Panc1 (cell line): Measurements from ENCODE around the gene GRIK3. TPM values are rescaled to one million over a fixed set of nuclear protein-coding genes. Genes with fewer than 3 reads are reported as not detected.

Source experiments
- ATAC-seq: fragments of 200-7000 bp; cut with Tn5 transposase; 2 replicates; pipeline ENCODE4 v1.9.1; 2020; ENCODE audit warnings: mild to moderate bottlenecking, moderate library complexity
- BruUV-seq: library from RNA; stranded (reverse); fragments of 400-500 nt; replicated peaks from 2 replicates; lab custom pipeline; 2021; lab: Mats Ljungman, UMichigan
- CTCF ChIA-PET: fragments of 300-600 bp; sonication (Branson Sonifier 250); formaldehyde crosslinking; loops from one replicate; lab custom pipeline; 2022; ENCODE audit warnings: antibody characterized with exemption; lab: Charles Lee
- POLR2A ChIA-PET: fragments of 300-600 bp; sonication (Branson Sonifier 250); formaldehyde crosslinking; loops from one replicate; lab custom pipeline; 2022; ENCODE audit warnings: antibody characterized with exemption; lab: Charles Lee
- DNase-seq: peaks from one replicate; pipeline ENCODE4 v3.0.0-alpha.2; 2010; ENCODE audit warnings: low read depth, low spot score
- H3K27ac ChIP-seq: 2 replicates; pipeline ENCODE4 v1.5.1; 2011; ENCODE audit warnings: mild to moderate bottlenecking, low read length, inconsistent platforms
- H3K27me3 ChIP-seq: fragments of 200-500 bp; sonication (Bioruptor generic); 2 replicates; pipeline ENCODE4 v1.6.0; 2014; ENCODE audit warnings: low read length, inconsistent platforms; ENCODE audit not compliant: control insufficient read depth, insufficient read depth
- H3K36me3 ChIP-seq: fragments of 200-500 bp; sonication (Bioruptor generic); 2 replicates; pipeline ENCODE4 v1.5.1; 2014; ENCODE audit warnings: inconsistent platforms, mild to moderate bottlenecking, low read length, moderate library complexity; ENCODE audit not compliant: control insufficient read depth, insufficient read depth
- H3K4me1 ChIP-seq: 2 replicates; pipeline ENCODE4 v1.5.1; 2011; ENCODE audit warnings: inconsistent platforms, mild to moderate bottlenecking, low read length, moderate library complexity; ENCODE audit not compliant: control insufficient read depth, insufficient read depth
- H3K4me3 ChIP-seq, 2 experiments: 2 replicates each; pipeline ENCODE4 v1.5.1; 2011 to 2012; ENCODE audit warnings: low read depth in 2 of 2, low read length in 2 of 2, mild to moderate bottlenecking in 2 of 2, inconsistent platforms in 1 of 2, moderate library complexity in 1 of 2
- H3K9me3 ChIP-seq: fragments of 200-500 bp; sonication (Bioruptor generic); 2 replicates; pipeline ENCODE4 v1.5.1; 2014; ENCODE audit warnings: low read depth, mild to moderate bottlenecking, inconsistent platforms, low read length, moderate library complexity; ENCODE audit not compliant: control insufficient read depth, insufficient read depth
- POLR2AphosphoS5 ChIP-seq: IDR thresholded peaks from 2 replicates; pipeline ENCODE4 v1.6.1; 2012; ENCODE audit warnings: mild to moderate bottlenecking, low read depth, low read length, moderate library complexity
- REST ChIP-seq, 2 experiments: IDR thresholded peaks; 2 replicates each; pipeline ENCODE4 v1.6.1; 2011 to 2012; ENCODE audit warnings: low read depth in 2 of 2, control low read depth in 1 of 2, low read length in 1 of 2, mild to moderate bottlenecking in 1 of 2, moderate library complexity in 1 of 2; ENCODE audit not compliant: insufficient read depth in 1 of 2
- SIN3A ChIP-seq: IDR thresholded peaks from 2 replicates; pipeline ENCODE4 v1.6.1; 2012; ENCODE audit warnings: low read depth, mild to moderate bottlenecking, low read length, moderate library complexity, borderline replicate concordance; ENCODE audit not compliant: insufficient read depth
- TCF7L2 ChIP-seq: IDR thresholded peaks from 2 replicates; pipeline ENCODE4 v1.6.1; 2011; ENCODE audit warnings: mild to moderate bottlenecking, low read depth, low read length, inconsistent platforms
- in situ Hi-C: cut with HindIII; loops from 2 replicates; pipeline ENCODE4 v1.10.0; 2016; ENCODE audit warnings: low sequenced_read_pairs, low pct_unique_long_range_greater_than_20kb
- intact Hi-C: fragments of 100-400 bp; cut with micrococcal nuclease; formaldehyde crosslinking; loops from one replicate; pipeline ENCODE4 v1.10.0; 2022; ENCODE audit not compliant: unreplicated experiment
- total RNA-seq: library from RNA; stranded (reverse); gene quantifications from one replicate; pipeline ENCODE4 v1.2.1, GENCODE V29; 2021; ENCODE audit not compliant: unreplicated experiment
- TF ChIP-seq, protein P1 (sequence below): fragments of 450-650 bp; IDR thresholded peaks from 2 replicates; pipeline ENCODE4 v1.5.1; 2017; ENCODE audit warnings: mild to moderate bottlenecking

Gene GRIK3
- total RNA-seq, 1 experiment from 2014 or later = not detected

DNA sequence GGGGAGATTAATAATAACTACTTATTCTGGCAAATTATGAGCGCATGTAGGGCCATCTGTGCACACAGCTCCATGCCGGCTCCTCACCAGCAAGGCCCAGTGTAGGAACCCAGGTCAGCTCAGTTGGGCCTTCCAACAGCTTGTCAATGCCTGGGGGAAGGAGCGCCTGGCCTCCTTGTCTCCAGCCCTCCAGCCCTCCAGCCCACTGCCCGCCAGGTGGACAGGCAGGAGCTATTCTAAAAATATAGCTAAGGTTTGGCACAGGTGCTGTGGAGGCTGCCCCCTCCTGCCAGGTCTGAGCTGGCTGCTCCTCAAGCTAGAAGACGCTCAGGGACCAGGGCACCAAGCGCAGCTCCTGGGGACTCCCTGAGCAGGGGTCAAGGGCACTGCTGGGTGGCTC, 85.7 kb downstream of the GRIK3 start:
- TF ChIP-seq POLR2AphosphoS5 (no peak), REST (IDR thresholded peaks at IDR 0.05; ENCODE audit: insufficient read depth in 1 of 2, low read depth in 2 of 2, low read length in 1 of 2) (no peak), SIN3A (no peak), TCF7L2 (no peak)
- TF ChIP-seq, protein P1, sequence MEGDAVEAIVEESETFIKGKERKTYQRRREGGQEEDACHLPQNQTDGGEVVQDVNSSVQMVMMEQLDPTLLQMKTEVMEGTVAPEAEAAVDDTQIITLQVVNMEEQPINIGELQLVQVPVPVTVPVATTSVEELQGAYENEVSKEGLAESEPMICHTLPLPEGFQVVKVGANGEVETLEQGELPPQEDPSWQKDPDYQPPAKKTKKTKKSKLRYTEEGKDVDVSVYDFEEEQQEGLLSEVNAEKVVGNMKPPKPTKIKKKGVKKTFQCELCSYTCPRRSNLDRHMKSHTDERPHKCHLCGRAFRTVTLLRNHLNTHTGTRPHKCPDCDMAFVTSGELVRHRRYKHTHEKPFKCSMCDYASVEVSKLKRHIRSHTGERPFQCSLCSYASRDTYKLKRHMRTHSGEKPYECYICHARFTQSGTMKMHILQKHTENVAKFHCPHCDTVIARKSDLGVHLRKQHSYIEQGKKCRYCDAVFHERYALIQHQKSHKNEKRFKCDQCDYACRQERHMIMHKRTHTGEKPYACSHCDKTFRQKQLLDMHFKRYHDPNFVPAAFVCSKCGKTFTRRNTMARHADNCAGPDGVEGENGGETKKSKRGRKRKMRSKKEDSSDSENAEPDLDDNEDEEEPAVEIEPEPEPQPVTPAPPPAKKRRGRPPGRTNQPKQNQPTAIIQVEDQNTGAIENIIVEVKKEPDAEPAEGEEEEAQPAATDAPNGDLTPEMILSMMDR = no peak
- Histone ChIP-seq H3K4me1 (no peaks in the 10 kb centered on the region), H3K4me3 (no peak overlapping the region), H3K27ac (no peak overlapping the region), H3K36me3 (no peaks in the 10 kb centered on the region), H3K9me3 (no peaks in the 10 kb centered on the region), H3K27me3 (peaks cover 2% of the 10 kb centered on the region; the same call in 1 of the 2 replicates)
- intact Hi-C loops (no loop called here), in situ Hi-C loops (no loop called here)
- no TSS peak for BruUV-seq
- ATAC-seq (no peak), DNase-seq (no peak)
- POLR2A ChIA-PET = interaction anchor here (0.7 kb wide), 1 partner anchor 323 kb away, joined by 12 read pairs; no protein-coding TSS in a partner anchor
- CTCF ChIA-PET = no interaction called here

DNA sequence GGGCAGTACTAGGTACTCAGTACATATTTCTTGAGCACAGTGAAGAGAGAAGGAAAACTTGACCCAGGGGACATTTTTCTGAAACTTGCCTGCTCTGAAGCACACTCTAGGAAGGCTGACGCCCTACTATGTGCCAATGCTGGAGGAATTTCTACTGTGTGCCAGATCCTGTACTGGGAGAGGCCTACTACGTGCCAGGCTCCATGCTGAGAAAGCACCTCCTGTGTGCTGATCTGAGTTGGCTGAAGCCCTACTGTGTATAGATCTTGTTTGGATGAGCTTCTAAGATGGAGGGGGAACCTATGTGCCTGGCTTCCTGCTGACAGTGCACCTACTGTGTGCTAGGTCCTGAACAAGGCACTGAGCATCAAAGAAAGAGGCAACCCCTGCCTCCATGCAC, 86.2 kb downstream of the GRIK3 start:
- no peak overlapping the region for H3K27ac ChIP-seq
- TF ChIP-seq REST (IDR thresholded peaks at IDR 0.05; ENCODE audit: insufficient read depth in 1 of 2, low read depth in 2 of 2, low read length in 1 of 2) (no peak), SIN3A (no peak), TCF7L2 (no peak), POLR2AphosphoS5 (no peak)
- TF ChIP-seq, protein P1 = no peak
- H3K27me3 ChIP-seq = peaks cover 4% of the 10 kb centered on the region; the same call in 1 of the 2 replicates
- in situ Hi-C loops = no loop called here
- H3K4me3 ChIP-seq = no peak overlapping the region
- H3K36me3 ChIP-seq = no peaks in the 10 kb centered on the region
- no peak for DNase-seq
- CTCF ChIA-PET = no interaction called here
- POLR2A ChIA-PET = no interaction called here
- H3K4me1 ChIP-seq = no peaks in the 10 kb centered on the region
- no peak for ATAC-seq
- H3K9me3 ChIP-seq = no peaks in the 10 kb centered on the region
- intact Hi-C loops = no loop called here
- no TSS peak for BruUV-seq
